HG02973 (cell line): ENCODE results near the gene RHCG.

ENCODE experiments used
- ATAC-seq: cut with Tn5 transposase; IDR thresholded peaks from one replicate; pipeline ENCODE4 v1.9.1; 2021; ENCODE audit warnings: moderate library complexity; ENCODE audit not compliant: unreplicated experiment

The RHCG gene

GRCh38 chr15:89496155-89497098 is at the start of gene RHCG:
Gene RHCG, minus strand, starts transcription at chr15:89496583. Its CDS starts 39 bp downstream, at chr15:89496544.
- ATAC-seq, result no peak

- no peak for ATAC-seq
Measured at GRCh38 chr15:89543389-89543788, 47.0 kb upstream of the RHCG start.

- no peak for ATAC-seq
Measured at GRCh38 chr15:89542369-89542768, 46.0 kb upstream of the RHCG start.

DNA sequence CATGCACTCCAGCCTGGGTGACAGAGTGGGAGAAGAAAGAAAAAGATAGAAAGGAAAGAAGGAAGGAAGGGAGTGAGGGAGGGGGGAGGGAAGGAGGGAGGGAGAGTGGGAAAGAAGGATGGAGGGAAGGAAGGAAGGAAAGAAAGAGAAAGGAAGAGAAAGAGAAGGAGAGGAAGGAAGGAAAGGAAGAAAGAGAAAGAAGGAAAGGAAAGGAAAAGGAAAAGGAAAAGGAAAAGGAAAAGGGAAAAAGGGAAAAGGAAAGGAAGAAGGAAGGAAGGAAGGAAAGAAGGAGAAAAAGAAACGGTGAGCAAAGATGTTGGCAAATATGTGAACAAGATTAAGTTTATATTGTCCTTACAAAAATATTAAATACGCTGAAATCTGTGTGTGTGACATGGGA is 42.6 kb upstream of the RHCG start:
- no peak for ATAC-seq

DNA sequence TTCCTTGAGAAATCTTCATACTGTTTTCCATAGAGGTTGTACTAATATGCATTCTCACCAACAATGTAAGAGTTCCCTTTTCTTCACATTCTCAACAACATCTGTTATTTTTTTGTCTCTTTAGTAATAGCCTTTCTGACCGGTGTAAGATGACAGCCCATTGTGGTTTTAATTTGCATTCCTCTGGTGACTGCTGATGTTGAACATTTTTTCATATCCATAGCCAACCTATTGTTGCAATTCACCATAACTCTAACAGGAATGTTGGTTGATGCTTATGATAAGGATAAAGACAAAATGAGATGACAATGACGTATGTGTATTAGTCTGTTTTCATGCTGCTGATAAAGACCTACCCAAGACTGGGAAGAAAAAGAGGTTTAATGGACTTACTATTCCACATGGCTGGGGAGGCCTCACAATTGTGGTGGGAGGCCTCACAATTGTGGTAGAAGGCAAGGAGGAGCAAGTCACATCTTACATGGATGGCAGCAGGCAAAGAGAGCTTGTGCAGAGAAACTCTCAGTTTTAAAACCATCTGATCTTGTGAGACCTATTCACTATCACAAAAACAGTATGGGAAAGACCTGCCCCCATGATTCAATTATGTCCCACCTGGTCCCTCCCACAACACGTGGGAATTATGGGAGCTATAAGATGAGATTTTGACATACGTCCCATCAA is 37.6 kb upstream of the RHCG start:
- no peak for ATAC-seq

- ATAC-seq, result no peak
Measured at GRCh38 chr15:89531796-89532537, 35.6 kb upstream of the RHCG start.

- ATAC-seq, result no peak
Measured at GRCh38 chr15:89530976-89531375, 34.6 kb upstream of the RHCG start.

- ATAC-seq, result no peak
Measured at GRCh38 chr15:89528757-89529352, 32.5 kb upstream of the RHCG start.

DNA sequence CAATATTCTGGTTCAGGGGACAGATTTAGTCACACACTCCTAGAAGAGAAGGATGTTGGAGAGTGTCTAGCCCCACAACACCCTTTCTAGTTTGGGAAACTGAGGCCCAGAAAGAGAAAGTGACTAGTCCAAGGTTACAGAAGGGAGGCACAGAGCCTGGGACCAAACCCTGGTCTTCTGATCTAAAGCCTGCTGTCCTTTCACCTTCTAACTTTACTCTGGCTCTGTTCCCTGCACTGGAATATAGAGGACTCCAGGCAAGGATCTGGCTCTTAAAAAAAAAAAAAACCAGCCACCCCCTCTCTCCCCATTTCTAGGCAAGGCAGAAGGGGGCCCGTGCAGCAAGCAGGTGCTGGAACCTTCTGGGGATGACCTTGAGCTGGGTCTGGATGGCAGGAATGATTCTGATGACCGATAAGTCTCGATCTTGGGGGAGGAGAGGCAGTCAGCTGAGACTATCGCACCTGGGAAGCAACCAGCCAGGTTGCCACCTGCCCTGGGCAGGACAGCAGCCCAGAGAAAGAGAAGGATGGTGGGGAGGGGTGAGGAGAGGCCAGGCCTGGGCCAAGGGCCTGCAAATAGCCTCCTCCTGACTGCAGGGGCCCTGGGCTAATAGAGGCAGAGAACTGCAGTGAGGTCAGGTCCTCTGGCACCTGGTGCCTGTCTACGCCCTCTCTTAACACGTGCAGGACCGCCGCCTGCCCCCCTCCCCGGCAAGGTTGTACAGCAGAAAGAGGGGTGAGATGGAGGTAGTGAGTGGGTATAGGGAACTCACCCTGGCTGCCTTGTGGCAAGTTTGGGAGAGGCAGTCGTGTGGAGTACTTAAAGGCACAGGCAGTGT is 30.4 kb upstream of the RHCG start:
- no peak for ATAC-seq

DNA sequence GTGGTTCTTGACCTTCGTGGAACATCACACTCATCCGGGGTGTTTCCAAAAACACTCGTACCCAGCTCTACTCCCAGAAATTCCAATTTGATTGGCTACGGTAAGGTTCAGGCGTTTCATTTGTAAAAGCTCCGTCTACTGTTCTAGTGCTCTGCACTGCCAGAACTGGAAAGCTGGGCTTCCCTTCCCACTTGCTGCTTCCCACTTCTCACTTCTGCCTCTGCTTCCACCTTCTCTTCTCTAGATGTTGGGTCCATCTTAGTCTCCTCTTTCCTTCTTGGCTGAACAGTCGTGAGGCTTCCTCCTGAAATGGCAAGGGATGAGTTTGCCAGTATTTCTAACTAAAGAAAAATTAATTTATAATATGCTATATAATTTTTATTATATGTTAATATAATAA is 29.8 kb upstream of the RHCG start:
- ATAC-seq, result no peak

DNA sequence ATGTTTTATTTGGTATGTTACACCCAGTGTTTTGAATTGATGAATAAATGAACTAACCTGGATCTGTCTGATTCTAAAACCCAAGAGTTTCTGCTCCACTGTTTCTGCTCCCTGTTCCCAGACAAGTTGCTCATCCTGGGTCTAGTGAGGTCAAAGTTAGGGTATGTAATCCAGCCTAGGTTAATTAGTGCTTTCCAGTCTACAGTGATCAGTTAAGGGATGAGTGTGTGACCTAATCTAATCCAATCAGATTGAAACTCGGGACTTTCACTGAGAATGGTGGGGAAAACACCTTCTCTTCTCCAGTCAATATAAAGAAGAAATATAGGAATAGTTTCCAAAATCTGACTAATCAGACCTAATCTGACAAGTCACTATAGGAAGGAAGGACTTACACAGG is 27.8 kb upstream of the RHCG start:
- ATAC-seq, result no peak

DNA sequence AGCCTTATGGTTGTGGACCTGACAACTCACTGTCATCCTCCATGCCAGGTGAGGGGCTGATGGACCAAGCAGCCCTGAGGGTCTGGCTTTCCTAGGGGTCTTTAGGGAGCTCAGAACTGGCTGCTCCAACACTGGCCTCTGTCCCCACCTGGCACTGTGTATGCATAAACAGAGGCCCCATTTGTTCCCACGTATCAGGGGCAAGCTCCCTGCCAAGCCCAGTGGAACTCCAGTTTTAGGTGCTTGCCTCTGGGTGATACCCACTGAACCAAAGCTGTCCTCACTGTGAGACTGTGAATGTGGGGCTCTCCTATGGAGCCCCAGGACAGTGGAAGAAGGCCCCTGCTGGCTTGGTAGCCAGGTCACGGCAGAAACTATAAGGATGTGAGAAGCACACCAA is 26.7 kb upstream of the RHCG start:
- no peak for ATAC-seq

GRCh38 chr15:89521605-89522004 is 25.2 kb upstream of the RHCG start:
- ATAC-seq, result no peak

DNA sequence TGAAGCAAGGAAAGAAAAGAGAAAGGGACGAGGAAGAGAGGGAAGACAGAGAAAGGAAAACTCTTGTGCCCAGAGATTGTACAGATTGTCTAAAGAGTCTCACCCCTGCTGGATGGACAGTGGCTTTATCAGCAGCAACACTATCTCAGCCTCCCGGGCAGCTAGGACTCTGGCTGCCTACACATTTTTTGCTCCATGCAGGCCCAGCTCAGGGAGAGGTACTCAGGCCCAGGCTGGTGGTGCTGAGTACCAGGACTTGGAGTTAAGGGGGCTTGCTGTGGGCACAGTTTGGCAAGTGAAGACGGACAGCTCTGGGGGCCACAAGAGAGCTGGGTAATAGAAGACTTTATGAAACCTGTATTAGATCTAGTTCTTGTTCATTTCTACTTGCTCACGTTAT is 19.1 kb upstream of the RHCG start:
- ATAC-seq, result no peak

DNA sequence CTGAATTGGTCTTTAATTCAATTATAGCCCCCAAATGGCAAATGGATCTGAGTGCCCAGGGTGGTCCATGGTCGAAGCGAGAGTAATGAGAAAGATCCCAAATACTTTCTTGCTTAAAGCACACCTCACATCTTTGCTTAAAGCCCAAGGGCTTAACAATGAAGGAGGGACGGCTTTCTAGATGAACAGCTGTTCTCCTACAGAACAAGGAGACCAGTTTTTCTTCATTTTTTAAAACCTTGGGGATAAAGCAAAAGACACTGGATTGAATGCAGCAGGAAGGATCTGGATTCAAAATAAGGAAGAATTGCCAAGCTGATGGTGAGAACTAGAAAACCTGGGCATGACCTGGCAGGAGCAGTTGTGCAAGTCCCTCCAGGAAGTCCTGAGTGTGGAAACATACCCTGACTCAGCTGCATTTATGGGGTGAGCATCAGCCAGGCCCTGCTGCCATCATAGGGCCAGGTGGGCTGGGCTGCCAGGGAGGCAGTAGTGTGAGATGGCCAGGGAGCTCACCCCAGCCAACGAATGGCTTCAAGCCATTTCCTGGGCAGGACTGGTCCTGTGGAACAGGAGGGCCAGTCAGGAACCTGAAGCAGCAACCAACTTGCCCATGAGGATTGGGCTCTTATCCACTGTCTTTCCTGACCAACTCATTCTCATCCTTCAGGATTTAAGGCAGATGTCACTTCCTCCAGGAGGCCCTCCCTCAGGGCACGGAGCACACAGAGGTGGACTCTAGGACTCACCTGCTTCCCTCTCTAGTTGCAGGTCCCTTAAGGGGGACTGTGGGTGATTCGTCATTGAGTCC is 18.4 kb upstream of the RHCG start:
- no peak for ATAC-seq

DNA sequence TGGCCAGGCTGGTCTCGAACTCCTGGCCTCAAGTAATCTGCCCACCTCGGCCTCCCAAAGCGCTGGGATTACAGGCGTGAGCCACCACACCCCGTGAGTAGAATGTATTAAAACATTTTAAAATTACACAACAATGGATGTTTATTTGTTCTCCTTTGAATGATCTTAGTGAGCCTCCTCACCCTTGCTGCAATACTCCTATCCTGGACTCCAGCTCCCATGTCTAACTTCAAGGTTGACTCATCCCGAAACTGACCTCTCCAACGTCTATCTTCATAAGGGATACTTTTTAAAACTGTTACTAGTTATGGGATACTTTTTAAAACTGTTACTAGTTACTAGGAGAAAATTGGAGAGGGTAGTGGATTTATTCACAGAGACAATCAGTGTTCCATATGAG is 17.8 kb upstream of the RHCG start:
- ATAC-seq, result no peak

DNA sequence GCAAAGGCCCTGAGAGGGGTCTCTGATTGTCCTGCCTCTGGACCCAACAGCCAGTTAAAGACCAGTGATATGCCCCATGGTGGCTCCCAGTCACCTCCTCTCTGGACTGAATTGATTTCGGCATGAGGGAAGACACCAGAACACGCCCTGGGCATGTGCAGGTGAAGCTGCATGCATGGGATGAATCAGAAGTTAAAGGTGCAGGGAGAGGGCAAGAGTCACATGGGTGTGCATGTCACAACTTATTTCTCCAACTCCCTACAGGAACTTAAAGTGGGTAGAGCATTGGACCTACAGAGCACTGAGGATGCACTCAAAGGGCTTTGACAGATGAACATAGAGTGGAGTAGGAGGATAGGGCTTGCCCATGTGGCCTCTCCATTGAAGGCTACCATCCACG is 16.9 kb upstream of the RHCG start:
- ATAC-seq, result no peak

- ATAC-seq, result no peak
Measured at GRCh38 chr15:89512631-89513030, 16.2 kb upstream of the RHCG start.

DNA sequence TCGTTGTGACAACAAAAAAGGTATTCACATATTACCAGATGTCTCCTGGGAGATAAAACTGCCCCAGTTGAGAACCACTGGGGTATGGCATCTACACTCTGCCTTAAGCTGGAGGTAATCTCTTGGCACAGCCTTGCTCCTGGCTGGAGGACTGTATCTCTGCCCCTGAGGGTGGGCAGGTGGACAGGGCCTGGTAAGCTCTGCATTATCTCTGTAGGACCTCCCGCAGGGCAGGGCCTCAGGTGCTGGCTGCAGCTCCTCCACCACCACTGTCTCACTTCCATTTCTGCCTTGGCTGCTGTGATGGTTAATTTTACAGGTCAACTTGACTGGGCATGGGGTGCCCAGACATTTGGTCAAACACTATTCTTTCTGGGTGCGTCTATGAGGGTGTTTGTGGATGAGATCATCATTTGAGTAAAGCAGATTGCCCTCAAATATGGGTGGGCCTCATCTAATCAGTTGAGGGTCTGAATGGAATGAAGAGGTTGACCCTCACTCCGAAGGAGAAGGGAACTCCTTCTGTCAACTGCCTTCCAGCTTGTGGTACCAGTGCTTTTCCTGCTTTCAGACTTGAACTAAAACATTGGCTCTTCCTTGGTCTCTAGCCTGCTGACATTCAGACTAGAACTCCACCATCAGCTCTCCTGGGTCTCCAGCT is 9.8 kb upstream of the RHCG start:
- ATAC-seq, result no peak
